Measurements from ENCODE around the gene LRCOL1.

Gene LRCOL1

GRCh38 chr12:132582058-132582420 is 28.3 kb downstream of the LRCOL1 start:
- DNase-seq (ENCODE audit: low read depth in 2 of 2) = no peak

- no peak for DNase-seq (ENCODE audit: low read depth in 2 of 2)
Measured at GRCh38 chr12:132581348-132582057, 28.9 kb downstream of the LRCOL1 start.

- no peak for DNase-seq (ENCODE audit: low read depth in 2 of 2)
Measured at GRCh38 chr12:132580701-132581292, 29.6 kb downstream of the LRCOL1 start.

- no peak for DNase-seq (ENCODE audit: low read depth in 2 of 2)
Measured at GRCh38 chr12:132579744-132580143, 30.6 kb downstream of the LRCOL1 start.

- DNase-seq (ENCODE audit: low read depth in 2 of 2) = no peak
Measured at GRCh38 chr12:132578826-132579225, 31.6 kb downstream of the LRCOL1 start.

GRCh38 chr12:132578118-132578517 is 32.3 kb downstream of the LRCOL1 start:
- DNase-seq (ENCODE audit: low read depth in 2 of 2) = no peak

GRCh38 chr12:132577191-132577920 is 33.0 kb downstream of the LRCOL1 start:
- DNase-seq (ENCODE audit: low read depth in 2 of 2) = no peak

GRCh38 chr12:132576701-132577100 is 33.7 kb downstream of the LRCOL1 start:
- DNase-seq (ENCODE audit: low read depth in 2 of 2) = no peak

GRCh38 chr12:132575661-132576060 is 34.7 kb downstream of the LRCOL1 start:
- no peak for DNase-seq (ENCODE audit: low read depth in 2 of 2)

- DNase-seq (ENCODE audit: low read depth in 2 of 2) = no peak
Measured at GRCh38 chr12:132574271-132574996, 35.9 kb downstream of the LRCOL1 start.

- no peak for DNase-seq (ENCODE audit: low read depth in 2 of 2)
Measured at GRCh38 chr12:132572801-132573760, 37.3 kb downstream of the LRCOL1 start.

GRCh38 chr12:132572106-132572505 is 38.3 kb downstream of the LRCOL1 start:
- no peak for DNase-seq (ENCODE audit: low read depth in 2 of 2)

GRCh38 chr12:132571598-132571997 is 38.8 kb downstream of the LRCOL1 start:
- DNase-seq (ENCODE audit: low read depth in 2 of 2) = no peak

GRCh38 chr12:132571051-132571450 is 39.3 kb downstream of the LRCOL1 start:
- no peak for DNase-seq (ENCODE audit: low read depth in 2 of 2)

- no peak for DNase-seq (ENCODE audit: low read depth in 2 of 2)
Measured at GRCh38 chr12:132570635-132571034, 39.7 kb downstream of the LRCOL1 start.

GRCh38 chr12:132569856-132570480 is 40.4 kb downstream of the LRCOL1 start:
- DNase-seq (ENCODE audit: low read depth in 2 of 2) = no peak

- DNase-seq (ENCODE audit: low read depth in 2 of 2) = no peak
Measured at GRCh38 chr12:132568826-132569480, 41.4 kb downstream of the LRCOL1 start.

- DNase-seq (ENCODE audit: low read depth in 2 of 2) = no peak
Measured at GRCh38 chr12:132568301-132568700, 42.1 kb downstream of the LRCOL1 start.

- DNase-seq (ENCODE audit: low read depth in 2 of 2) = no peak
Measured at GRCh38 chr12:132566516-132567131, 43.8 kb downstream of the LRCOL1 start.

- no peak for DNase-seq (ENCODE audit: low read depth in 2 of 2)
Measured at GRCh38 chr12:132565365-132565764, 45.0 kb downstream of the LRCOL1 start.

All from stimulated activated CD8-positive, alpha-beta memory T cell treated with anti-CD3 and anti-CD28 coated beads, Interleukin-7, amount 100 ng/mL, for 4 hours (primary cell).